Right lobe of liver (tissue), 6 donors: ENCODE measurements around the gene PSMD12. TPM values are rescaled to one million over a fixed set of nuclear protein-coding genes. Genes with fewer than 3 reads are reported as not detected.
A peak's percentile ranks its signal among the peaks of the same experiment; 100 is the strongest.
"Not testable (repeated sequence)": the region's sequence is repeated elsewhere in the genome, so short reads cannot be mapped to it uniquely, and the experiment has no call there.

Experiments
- ATAC-seq, 4 donors: fragments of 200-7000 bp; cut with Tn5 transposase; one replicate each; pipeline ENCODE4 v1.9.1; 2020; ENCODE audit warnings: mild to moderate bottlenecking in 4 of 4, moderate library complexity in 4 of 4
- DNase-seq, 3 donors: peaks; one replicate each; pipeline ENCODE4 v3.0.0-alpha.2; 2020
- H3K27ac ChIP-seq, 3 donors: fragments of 200-600 bp; one replicate each; pipeline ENCODE4 v1.8.0; 2022
- H3K27me3 ChIP-seq, 2 donors: fragments of 200-600 bp; one replicate each; pipeline ENCODE4 v1.8.0; 2022
- H3K36me3 ChIP-seq, 4 donors: fragments of 200-600 bp; sonication (generic) in 1 of 4; one replicate each; pipeline versions ENCODE4 v1.5.1 to v1.8.0; 2017 to 2022; ENCODE audit warnings: control low read depth in 1 of 4
- H3K4me1 ChIP-seq, 4 donors: fragments of 200-600 bp; sonication (generic) in 1 of 4; one replicate each; pipeline versions ENCODE4 v1.5.1 to v1.8.0; 2017 to 2022; ENCODE audit warnings: control low read depth in 1 of 4
- H3K4me3 ChIP-seq, 3 donors: fragments of 200-600 bp; one replicate each; pipeline ENCODE4 v1.8.0; 2022
- H3K9me3 ChIP-seq, 4 donors: fragments of 200-600 bp; sonication (generic) in 1 of 4; one replicate each; pipeline versions ENCODE4 v1.5.1 to v1.8.0; 2017 to 2022; ENCODE audit warnings: control low read depth in 1 of 4
- POLR2A ChIP-seq: fragments of 450-650 bp; IDR thresholded peaks from one replicate; pipeline ENCODE4 v1.6.1; 2017; ENCODE audit warnings: antibody characterized with exemption, mild to moderate bottlenecking
- WGBS: methylation state at CpG from one replicate; pipeline ENCODE4 v1.1.6; 2018; ENCODE audit warnings: low coverage, low lambda C conversion rate; ENCODE audit not compliant: insufficient coverage; ENCODE audit errors: missing lambda C conversion rate; 5-methylcytosine and 5-hydroxymethylcytosine counted together
- intact Hi-C, 2 donors: fragments of 100-400 bp; cut with DNase I; formaldehyde crosslinking; loops; one replicate each; pipeline versions ENCODE4 v1.11.2 to v1.14.1; 2022
- total RNA-seq, 6 experiments: library from RNA; depleted of rRNA in 2 of 6; stranded (reverse); fragments of >200 nt in 2 of 6; fragmentation: NEBNext Ultra II Directional in 3 of 6; extraction: Animal tissue kit (Norgen Biotek cat#: 25700) in 3 of 6; gene quantifications; one replicate each; pipeline versions ENCODE4 v1.1.0 to v1.2.4, GENCODE V29; 2016 to 2023
- TF ChIP-seq, protein P1 (sequence below), 4 donors: fragments of 200-600 bp in 3 of 4; fragments of 450-650 bp in 1 of 4; IDR thresholded peaks; one replicate each; pipeline versions ENCODE4 v1.5.1 to v1.8.0; 2016 to 2022; ENCODE audit warnings: antibody characterized with exemption in 4 of 4, mild to moderate bottlenecking in 2 of 4
- donor health status: DM: no; HTN: yes; CAD: no.
- donor health status: DM: no; HTN: no; CAD: no.
- donor health status: DM: no; HTN: no; CAD: no.
- donor health status: DM: no; HTN: yes; CAD: no.
- donor health status: DM: no; HTN: yes; CAD: no.

PSMD12 gene
- total RNA-seq, 6 experiments from 2014 or later = 27.3 to 40.1 (median 31.1) TPM

DNA sequence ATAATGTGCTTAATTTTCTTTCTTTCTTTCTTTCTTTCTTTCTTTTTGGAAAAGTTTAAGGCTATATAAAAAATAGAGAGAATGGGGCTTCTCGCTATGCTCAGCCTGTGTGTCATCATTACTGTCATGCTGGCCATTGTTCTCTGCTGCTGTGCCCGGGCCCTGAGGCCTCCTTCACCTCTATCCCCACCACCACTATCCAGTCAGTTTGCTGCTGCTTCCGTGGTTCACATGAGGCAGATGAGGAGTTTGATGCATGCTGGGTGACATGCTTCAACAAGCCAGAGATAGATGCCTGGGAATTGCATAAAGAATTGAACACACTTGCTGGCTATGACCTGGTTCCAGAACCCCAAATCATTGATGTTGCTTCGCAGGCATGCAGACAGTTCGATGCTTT is 47.0 kb upstream of the PSMD12 start:
- H3K9me3 ChIP-seq = no peaks in the 10 kb centered on the region
- peaks cover 0 to 42% (median 8%) of the 10 kb centered on the region in 4 donors for H3K4me1 ChIP-seq
- TF ChIP-seq, protein P1, sequence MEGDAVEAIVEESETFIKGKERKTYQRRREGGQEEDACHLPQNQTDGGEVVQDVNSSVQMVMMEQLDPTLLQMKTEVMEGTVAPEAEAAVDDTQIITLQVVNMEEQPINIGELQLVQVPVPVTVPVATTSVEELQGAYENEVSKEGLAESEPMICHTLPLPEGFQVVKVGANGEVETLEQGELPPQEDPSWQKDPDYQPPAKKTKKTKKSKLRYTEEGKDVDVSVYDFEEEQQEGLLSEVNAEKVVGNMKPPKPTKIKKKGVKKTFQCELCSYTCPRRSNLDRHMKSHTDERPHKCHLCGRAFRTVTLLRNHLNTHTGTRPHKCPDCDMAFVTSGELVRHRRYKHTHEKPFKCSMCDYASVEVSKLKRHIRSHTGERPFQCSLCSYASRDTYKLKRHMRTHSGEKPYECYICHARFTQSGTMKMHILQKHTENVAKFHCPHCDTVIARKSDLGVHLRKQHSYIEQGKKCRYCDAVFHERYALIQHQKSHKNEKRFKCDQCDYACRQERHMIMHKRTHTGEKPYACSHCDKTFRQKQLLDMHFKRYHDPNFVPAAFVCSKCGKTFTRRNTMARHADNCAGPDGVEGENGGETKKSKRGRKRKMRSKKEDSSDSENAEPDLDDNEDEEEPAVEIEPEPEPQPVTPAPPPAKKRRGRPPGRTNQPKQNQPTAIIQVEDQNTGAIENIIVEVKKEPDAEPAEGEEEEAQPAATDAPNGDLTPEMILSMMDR (IDR thresholded peaks at IDR 0.05) = no peak
- no peak for TF ChIP-seq POLR2A
- no peak overlapping the region for H3K4me3 ChIP-seq
- DNase-seq = no peak
- no peaks in the 10 kb centered on the region for H3K27me3 ChIP-seq
- 75% methylated on average over 5 of the region's 5 CpGs for WGBS
- no peak overlapping the region for H3K27ac ChIP-seq
- no peaks in the 10 kb centered on the region for H3K36me3 ChIP-seq
- intact Hi-C loops = no loop called here
- no peak for ATAC-seq

DNA sequence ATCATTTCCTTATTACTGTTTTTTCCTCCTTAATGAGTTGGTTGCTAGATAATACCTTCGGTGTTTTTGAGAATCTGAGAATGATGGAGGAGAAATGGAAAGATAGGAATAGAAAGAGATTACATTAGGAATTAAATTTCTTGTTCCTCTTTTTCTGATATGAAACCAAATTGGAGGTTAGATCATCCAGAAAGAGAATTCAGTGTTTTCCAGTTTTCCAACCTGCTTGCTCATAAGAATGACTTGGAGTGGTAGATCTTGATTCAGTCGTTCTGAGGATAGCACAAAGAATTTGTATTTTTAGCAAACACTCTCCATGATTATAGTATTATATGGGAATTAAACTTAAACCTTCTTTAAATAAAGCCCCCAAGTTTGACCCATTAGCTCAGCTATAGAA is 46.6 kb upstream of the PSMD12 start:
- ATAC-seq (no peak), DNase-seq (no peak)
- Histone ChIP-seq H3K4me1 (peaks cover 0 to 42% (median 8%) of the 10 kb centered on the region in 4 donors), H3K36me3 (no peaks in the 10 kb centered on the region), H3K27ac (no peak overlapping the region), H3K4me3 (no peak overlapping the region), H3K27me3 (no peaks in the 10 kb centered on the region), H3K9me3 (no peaks in the 10 kb centered on the region)
- WGBS = 52% methylated on average over 2 of the region's 2 CpGs
- TF ChIP-seq, protein P1 (IDR thresholded peaks at IDR 0.05) = no peak
- no peak for TF ChIP-seq POLR2A
- intact Hi-C loops = no loop called here

DNA sequence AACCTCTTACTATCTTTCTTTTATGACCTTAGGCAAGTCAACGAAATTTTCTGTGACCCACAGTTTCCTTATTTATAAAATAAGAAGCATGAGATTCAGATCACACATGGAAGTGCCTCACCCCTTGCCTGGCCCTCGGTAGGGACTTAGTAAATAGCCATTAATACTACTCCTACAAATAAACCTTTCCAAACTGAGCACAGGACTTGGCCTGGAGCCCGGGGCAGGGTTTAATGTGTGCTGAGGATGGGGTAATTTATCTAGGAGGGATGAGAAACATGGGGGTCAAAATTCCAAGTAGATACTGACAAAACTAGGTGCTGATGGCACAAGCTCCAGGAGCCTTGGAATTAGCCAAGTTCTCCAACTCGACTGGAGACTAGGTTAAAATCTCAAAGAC is 45.7 kb upstream of the PSMD12 start:
- Histone ChIP-seq H3K36me3 (no peaks in the 10 kb centered on the region), H3K4me1 (peaks cover 0 to 35% (median 8%) of the 10 kb centered on the region in 4 donors), H3K9me3 (no peaks in the 10 kb centered on the region), H3K27ac (peak overlapping the region in 1 of 3 donors; percentile 12), H3K4me3 (no peak overlapping the region), H3K27me3 (no peaks in the 10 kb centered on the region)
- ATAC-seq (peak; percentile 61 to 78 (median 72)), DNase-seq (peak; percentile 70 to 82 (median 82))
- TF ChIP-seq, protein P1 (IDR thresholded peaks at IDR 0.05) = no peak
- no peak for TF ChIP-seq POLR2A
- intact Hi-C loops = no loop called here
- 26% methylated on average over 4 of the region's 4 CpGs for WGBS

DNA sequence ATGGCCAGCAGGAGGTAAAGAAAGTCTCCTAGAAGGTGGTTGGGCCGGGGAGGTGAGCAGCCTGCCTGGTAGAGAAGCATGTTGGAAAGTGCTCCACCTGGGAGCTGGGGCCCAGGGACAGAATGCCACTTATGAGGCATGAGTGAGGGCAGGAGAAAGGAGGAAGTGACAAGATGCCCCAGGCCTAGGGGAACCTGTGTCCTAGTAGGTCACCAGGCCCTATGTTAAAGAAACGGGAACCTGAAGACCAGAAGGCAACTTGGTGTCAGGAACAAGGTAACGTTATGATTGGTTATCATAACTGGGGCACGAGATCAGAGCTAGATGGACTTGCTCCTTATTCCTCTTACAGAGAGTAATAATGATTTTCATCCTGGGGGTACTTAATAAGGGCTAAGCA is 45.0 kb upstream of the PSMD12 start:
- intact Hi-C loops = no loop called here
- DNase-seq (peak in 1 of 3 donors; percentile 26), ATAC-seq (peak in 2 of 4 donors; percentile 10 to 21)
- Histone ChIP-seq H3K36me3 (no peaks in the 10 kb centered on the region), H3K9me3 (no peaks in the 10 kb centered on the region), H3K27me3 (no peaks in the 10 kb centered on the region), H3K27ac (no peak overlapping the region), H3K4me1 (peaks cover 0 to 34% (median 8%) of the 10 kb centered on the region in 4 donors), H3K4me3 (no peak overlapping the region)
- TF ChIP-seq, protein P1 (IDR thresholded peaks at IDR 0.05) = no peak
- no peak for TF ChIP-seq POLR2A
- 82% methylated on average over 2 of the region's 4 CpGs for WGBS

DNA sequence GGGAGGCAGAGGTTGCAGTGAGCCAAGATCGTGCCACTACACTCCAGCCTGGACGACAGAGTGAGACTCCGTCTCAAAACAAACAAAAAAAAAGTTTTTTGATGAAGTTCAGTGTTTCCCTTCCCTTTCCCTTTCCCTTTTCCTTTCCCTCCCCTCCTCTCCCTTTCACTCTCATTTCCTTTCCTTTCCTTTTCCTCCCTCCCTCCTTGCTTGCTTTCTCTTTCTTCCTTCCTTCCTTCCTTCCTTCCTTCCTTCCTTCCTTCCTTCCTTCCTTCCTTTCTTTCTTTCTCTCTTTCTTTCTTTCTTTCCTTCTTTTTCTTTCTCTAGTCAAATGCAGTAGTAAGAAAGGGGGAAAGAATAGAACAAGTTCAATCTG is 42.1 kb upstream of the PSMD12 start:
- 42% methylated on average over 3 of the region's 3 CpGs for WGBS
- intact Hi-C loops, H3K36me3 ChIP-seq, H3K27ac ChIP-seq, H3K27me3 ChIP-seq, H3K9me3 ChIP-seq, ATAC-seq, H3K4me3 ChIP-seq, DNase-seq: not testable (repeated sequence)
- H3K4me1 ChIP-seq = peaks cover 0 to 16% (median 4%) of the 10 kb centered on the region in 4 donors
